GM18517 (cell line): ENCODE data around the gene SORCS2.

ENCODE experiments used
- ATAC-seq: cut with Tn5 transposase; IDR thresholded peaks from one replicate; pipeline ENCODE4 v1.9.1; 2021; ENCODE audit warnings: mild to moderate bottlenecking, moderate library complexity; ENCODE audit not compliant: unreplicated experiment

Gene SORCS2

GRCh38 chr4:7652451-7652881 is 460.1 kb downstream of the SORCS2 start:
- no peak for ATAC-seq

GRCh38 chr4:7652906-7653305 is 460.6 kb downstream of the SORCS2 start:
- ATAC-seq: no peak

GRCh38 chr4:7653510-7654369 is 461.4 kb downstream of the SORCS2 start:
- ATAC-seq: no peak

- ATAC-seq: no peak
These were observed 462.5 kb downstream of the SORCS2 start for GRCh38 chr4:7654550-7655445.

- ATAC-seq: no peak
These were observed 463.3 kb downstream of the SORCS2 start for GRCh38 chr4:7655511-7656243.

GRCh38 chr4:7656244-7656800 is 464.0 kb downstream of the SORCS2 start:
- ATAC-seq: no peak

GRCh38 chr4:7657545-7658297 is 465.4 kb downstream of the SORCS2 start:
- ATAC-seq: no peak

- no peak for ATAC-seq
These were observed 466.2 kb downstream of the SORCS2 start for GRCh38 chr4:7658341-7659204.

- no peak for ATAC-seq
These were observed 467.3 kb downstream of the SORCS2 start for GRCh38 chr4:7659429-7660175.

- ATAC-seq: no peak
These were observed 468.1 kb downstream of the SORCS2 start for GRCh38 chr4:7660176-7661039.

GRCh38 chr4:7661066-7661748 is 468.9 kb downstream of the SORCS2 start:
- ATAC-seq: no peak

- no peak for ATAC-seq
These were observed 469.6 kb downstream of the SORCS2 start for GRCh38 chr4:7661846-7662506.

- ATAC-seq: no peak
These were observed 470.1 kb downstream of the SORCS2 start for GRCh38 chr4:7662507-7662846.

- ATAC-seq: no peak
These were observed 470.8 kb downstream of the SORCS2 start for GRCh38 chr4:7663075-7663541.

- no peak for ATAC-seq
These were observed 471.8 kb downstream of the SORCS2 start for GRCh38 chr4:7664106-7664505.

- no peak for ATAC-seq
These were observed 473.0 kb downstream of the SORCS2 start for GRCh38 chr4:7665321-7665720.
